Dedifferentiated amniotic fluid mesenchymal stem cell (primary cell): ENCODE measurements around the gene DBF4B.

ENCODE experiments used
- DNase-seq: peaks from one replicate; pipeline ENCODE4 v3.0.0-alpha.2; 2016; ENCODE audit errors: extremely low spot score

DBF4B gene

GRCh38 chr17:44777394-44778348, 69.2 kb downstream of the DBF4B start:
- DNase-seq = no peak

- DNase-seq = no peak
These were observed 70.3 kb downstream of the DBF4B start for GRCh38 chr17:44778656-44779210.

GRCh38 chr17:44779211-44780025, 71.0 kb downstream of the DBF4B start:
- DNase-seq = peak; percentile 63

- no peak for DNase-seq
These were observed 71.7 kb downstream of the DBF4B start for GRCh38 chr17:44780161-44780560.

- DNase-seq = no peak
These were observed 72.5 kb downstream of the DBF4B start for GRCh38 chr17:44780845-44781480.

GRCh38 chr17:44781551-44782325, 73.3 kb downstream of the DBF4B start:
- DNase-seq = no peak

- DNase-seq = no peak
These were observed 73.9 kb downstream of the DBF4B start for GRCh38 chr17:44782326-44782850.

GRCh38 chr17:44785921-44786320, 77.5 kb downstream of the DBF4B start:
- DNase-seq = no peak

- DNase-seq = no peak
These were observed 78.2 kb downstream of the DBF4B start for GRCh38 chr17:44786551-44787081.

- DNase-seq = no peak
These were observed 78.9 kb downstream of the DBF4B start for GRCh38 chr17:44787271-44787940.

GRCh38 chr17:44788139-44788538, 79.7 kb downstream of the DBF4B start:
- DNase-seq = no peak

- DNase-seq = no peak
These were observed 83.8 kb downstream of the DBF4B start for GRCh38 chr17:44792276-44792675.

- DNase-seq = no peak
These were observed 85.7 kb downstream of the DBF4B start for GRCh38 chr17:44793885-44794842.

GRCh38 chr17:44794851-44795413, 86.5 kb downstream of the DBF4B start:
- peak; percentile 54 for DNase-seq

GRCh38 chr17:44795421-44795820, 87.0 kb downstream of the DBF4B start:
- no peak for DNase-seq

- no peak for DNase-seq
These were observed 87.5 kb downstream of the DBF4B start for GRCh38 chr17:44795928-44796327.

GRCh38 chr17:44796731-44797130, 88.3 kb downstream of the DBF4B start:
- DNase-seq = no peak

GRCh38 chr17:44797802-44798201, 89.3 kb downstream of the DBF4B start:
- DNase-seq = no peak
